Measurements from ENCODE around the gene CNGA1. TPM values are rescaled to one million over a fixed set of nuclear protein-coding genes. Genes with fewer than 3 reads are reported as not detected.

CNGA1 gene
- total RNA-seq, 1 experiment from 2014 or later: not detected

DNA sequence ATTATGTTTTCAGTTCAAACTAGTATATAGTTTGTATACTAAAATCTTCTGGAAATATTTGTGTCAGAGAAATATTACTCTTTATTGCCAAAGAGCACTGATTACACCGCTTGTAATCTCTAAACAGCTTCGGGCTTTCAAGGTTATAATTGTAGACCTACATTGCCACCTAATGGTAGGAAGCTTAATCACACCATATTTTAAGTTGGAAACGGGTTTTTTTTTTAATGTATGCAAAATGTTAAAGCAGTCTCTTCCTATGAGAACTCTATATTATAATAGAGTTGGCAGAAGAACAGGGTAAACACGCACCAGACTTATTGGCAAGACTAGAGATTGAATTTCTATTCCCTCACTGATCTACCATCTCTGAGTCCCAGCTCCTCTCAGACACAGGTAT is 82.6 kb downstream of the CNGA1 start:
- H3K27ac Mint-ChIP-seq (ENCODE audit: low read depth, unreplicated experiment): no peak overlapping the region
- BruUV-seq (replicated peaks): no TSS peak
- DNase-seq (ENCODE audit: unreplicated experiment): peak; percentile 51
- intact Hi-C loops (cut with micrococcal nuclease): loop anchor here (1.0 to 10.0 kb wide), 4 partner anchors 230 to 549 kb away; no protein-coding TSS in a partner anchor
- no peaks in the 10 kb centered on the region for H3K36me3 Mint-ChIP-seq (ENCODE audit: insufficient read depth, unreplicated experiment)
- peaks cover 20% of the 10 kb centered on the region for H3K4me1 Mint-ChIP-seq (ENCODE audit: insufficient read depth, unreplicated experiment)
- CTCF ChIA-PET: interaction anchor here (0.6 to 5.4 kb wide), 31 partner anchors 8 to 1274 kb away, joined by 3 to 44 read pairs (median 4); partner anchors contain the start of gene NFXL1
- POLR2A ChIA-PET: interaction anchor here (0.7 to 1.1 kb wide), 4 partner anchors 19 to 196 kb away, joined by 3 read pairs; partner anchors contain the start of gene NFXL1
- TF ChIP-seq, protein P1, sequence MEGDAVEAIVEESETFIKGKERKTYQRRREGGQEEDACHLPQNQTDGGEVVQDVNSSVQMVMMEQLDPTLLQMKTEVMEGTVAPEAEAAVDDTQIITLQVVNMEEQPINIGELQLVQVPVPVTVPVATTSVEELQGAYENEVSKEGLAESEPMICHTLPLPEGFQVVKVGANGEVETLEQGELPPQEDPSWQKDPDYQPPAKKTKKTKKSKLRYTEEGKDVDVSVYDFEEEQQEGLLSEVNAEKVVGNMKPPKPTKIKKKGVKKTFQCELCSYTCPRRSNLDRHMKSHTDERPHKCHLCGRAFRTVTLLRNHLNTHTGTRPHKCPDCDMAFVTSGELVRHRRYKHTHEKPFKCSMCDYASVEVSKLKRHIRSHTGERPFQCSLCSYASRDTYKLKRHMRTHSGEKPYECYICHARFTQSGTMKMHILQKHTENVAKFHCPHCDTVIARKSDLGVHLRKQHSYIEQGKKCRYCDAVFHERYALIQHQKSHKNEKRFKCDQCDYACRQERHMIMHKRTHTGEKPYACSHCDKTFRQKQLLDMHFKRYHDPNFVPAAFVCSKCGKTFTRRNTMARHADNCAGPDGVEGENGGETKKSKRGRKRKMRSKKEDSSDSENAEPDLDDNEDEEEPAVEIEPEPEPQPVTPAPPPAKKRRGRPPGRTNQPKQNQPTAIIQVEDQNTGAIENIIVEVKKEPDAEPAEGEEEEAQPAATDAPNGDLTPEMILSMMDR (IDR thresholded peaks at IDR 0.05; ENCODE audit: unreplicated experiment): peak; percentile 44
- H3K4me3 Mint-ChIP-seq (ENCODE audit: unreplicated experiment): no peak overlapping the region
- no peaks in the 10 kb centered on the region for H3K9me3 Mint-ChIP-seq (ENCODE audit: unreplicated experiment)
- H3K27me3 Mint-ChIP-seq (ENCODE audit: insufficient read depth, unreplicated experiment): no peaks in the 10 kb centered on the region

DNA sequence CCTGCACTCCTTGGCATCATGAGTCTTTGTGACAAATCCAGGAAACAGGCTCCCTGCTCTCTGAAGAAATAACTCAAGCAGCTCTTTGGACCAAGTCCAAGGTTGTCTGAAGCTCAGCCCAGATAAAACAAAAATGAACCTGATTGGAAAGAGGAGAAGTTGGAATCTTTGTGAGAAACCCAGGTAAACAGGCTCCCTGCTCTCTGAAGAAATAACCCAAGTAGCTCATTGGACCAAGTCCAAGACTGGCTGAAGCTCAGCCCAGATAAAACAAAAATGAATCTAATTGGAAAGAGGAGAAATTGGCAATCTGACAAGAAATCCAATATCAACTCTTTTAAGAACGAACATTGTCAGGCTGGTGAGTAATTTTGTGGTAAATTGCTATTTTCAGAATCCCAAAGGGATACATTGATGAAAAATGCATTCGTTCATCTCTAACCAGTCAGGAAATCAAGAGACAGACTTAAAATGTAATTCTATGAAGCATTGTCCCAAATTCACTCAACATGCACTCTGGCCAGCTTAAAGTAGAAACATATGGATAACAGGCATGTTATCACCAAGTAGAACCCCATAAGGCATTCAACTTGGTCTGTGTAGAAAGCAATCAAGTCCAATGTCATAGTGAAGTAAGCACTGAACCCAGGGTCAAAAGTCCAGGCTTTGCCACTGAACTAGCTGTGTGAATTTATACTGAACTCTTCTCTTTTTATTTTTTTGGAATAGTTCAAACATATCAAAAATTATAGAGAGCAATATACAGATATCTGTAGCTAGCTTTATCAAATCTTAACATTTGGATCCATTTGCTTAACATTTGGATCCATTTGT is 85.3 kb downstream of the CNGA1 start:
- ChIA-PET CTCF (interaction anchor here (0.7 to 5.4 kb wide), 7 partner anchors 93 to 1114 kb away, joined by 3 to 44 read pairs (median 4); no protein-coding TSS in a partner anchor), POLR2A (interaction anchor here (0.8 to 1.0 kb wide), 3 partner anchors 18 to 218 kb away, joined by 3 read pairs; no protein-coding TSS in a partner anchor)
- intact Hi-C loops (cut with micrococcal nuclease): loop anchor here (10.0 kb wide), 1 partner anchor 546 kb away; no protein-coding TSS in a partner anchor
- BruUV-seq (replicated peaks): no TSS peak
- TF ChIP-seq, protein P1 (IDR thresholded peaks at IDR 0.05; ENCODE audit: unreplicated experiment): no peak
- Mint-ChIP-seq H3K4me3 (ENCODE audit: unreplicated experiment) (no peak overlapping the region), H3K27ac (ENCODE audit: low read depth, unreplicated experiment) (no peak overlapping the region), H3K4me1 (ENCODE audit: insufficient read depth, unreplicated experiment) (peaks cover 27% of the 10 kb centered on the region), H3K27me3 (ENCODE audit: insufficient read depth, unreplicated experiment) (no peaks in the 10 kb centered on the region), H3K36me3 (ENCODE audit: insufficient read depth, unreplicated experiment) (no peaks in the 10 kb centered on the region), H3K9me3 (ENCODE audit: unreplicated experiment) (no peaks in the 10 kb centered on the region)
- DNase-seq (ENCODE audit: unreplicated experiment): peak; percentile 53

DNA sequence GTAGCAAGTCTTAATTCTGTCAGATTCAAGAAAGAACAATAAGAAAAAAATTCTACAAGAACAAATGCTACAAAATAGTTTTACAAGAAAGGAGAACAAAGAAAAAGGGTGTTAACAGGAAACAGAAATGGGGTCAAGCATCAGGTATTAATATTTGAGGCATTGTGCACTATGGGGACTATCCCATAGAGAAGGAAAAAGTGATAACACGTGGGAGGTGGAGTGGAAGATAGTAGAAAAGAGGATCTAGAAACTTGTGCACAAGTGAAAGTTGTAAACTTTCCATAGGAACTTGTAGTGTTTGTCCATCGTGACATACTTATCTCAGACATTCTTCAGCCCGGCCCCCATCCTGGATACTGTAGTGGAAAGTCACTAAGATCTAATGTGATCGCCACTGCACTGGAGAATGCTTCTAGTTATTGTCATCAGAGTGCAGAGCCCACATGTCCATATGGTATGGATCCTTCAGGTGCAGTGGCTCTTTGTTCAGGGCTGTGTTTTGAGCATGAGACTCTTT is 86.7 kb downstream of the CNGA1 start:
- Mint-ChIP-seq H3K9me3 (ENCODE audit: unreplicated experiment) (no peaks in the 10 kb centered on the region), H3K27me3 (ENCODE audit: insufficient read depth, unreplicated experiment) (no peaks in the 10 kb centered on the region), H3K4me1 (ENCODE audit: insufficient read depth, unreplicated experiment) (peaks cover 27% of the 10 kb centered on the region), H3K27ac (ENCODE audit: low read depth, unreplicated experiment) (no peak overlapping the region), H3K36me3 (ENCODE audit: insufficient read depth, unreplicated experiment) (no peaks in the 10 kb centered on the region), H3K4me3 (ENCODE audit: unreplicated experiment) (no peak overlapping the region)
- BruUV-seq (replicated peaks): no TSS peak
- CTCF ChIA-PET: interaction anchor here (0.6 to 1.5 kb wide), 3 partner anchors 94 to 995 kb away, joined by 3 read pairs; no protein-coding TSS in a partner anchor
- intact Hi-C loops (cut with micrococcal nuclease): loop anchor here (10.0 kb wide), 1 partner anchor 545 kb away; no protein-coding TSS in a partner anchor
- no peak for DNase-seq (ENCODE audit: unreplicated experiment)
- TF ChIP-seq, protein P1 (IDR thresholded peaks at IDR 0.05; ENCODE audit: unreplicated experiment): no peak
- POLR2A ChIA-PET: interaction anchor here (3.4 kb wide), 1 partner anchor 15 kb away, joined by 9 read pairs; the partner anchor contains the start of gene NFXL1

Data from MCF 10A (cell line).